Neural progenitor cell (in vitro differentiated cells): ENCODE results near the gene PJA2. TPM values are rescaled to one million over a fixed set of nuclear protein-coding genes. Genes with fewer than 3 reads are reported as not detected.

ENCODE experiments used
- DNase-seq: peaks from one replicate; pipeline ENCODE4 v3.0.0-alpha.2; 2016; ENCODE audit warnings: low spot score
- H2AFZ ChIP-seq: fragments of 200-600 bp; sonication (generic); replicated peaks from 2 replicates; pipeline ENCODE4 v1.6.1; 2016; ENCODE audit warnings: antibody characterized with exemption
- H3F3A ChIP-seq: fragments of 200-600 bp; sonication (generic); 2 replicates; pipeline ENCODE4 v1.6.1; 2016; ENCODE audit warnings: antibody characterized with exemption, low read depth
- H3K27ac ChIP-seq: fragments of 200-600 bp; sonication (generic); 2 replicates; pipeline ENCODE4 v1.5.1; 2016; ENCODE audit warnings: mild to moderate bottlenecking
- H3K27me3 ChIP-seq: fragments of 200-600 bp; sonication (generic); 2 replicates; pipeline ENCODE4 v1.6.1; 2016; ENCODE audit warnings: mild to moderate bottlenecking, moderate library complexity
- H3K36me3 ChIP-seq: fragments of 200-600 bp; sonication (generic); 2 replicates; pipeline ENCODE4 v1.5.1; 2016
- H3K4me1 ChIP-seq: fragments of 200-600 bp; sonication (generic); 2 replicates; pipeline ENCODE4 v1.6.1; 2016; ENCODE audit warnings: mixed run types
- H3K4me2 ChIP-seq: fragments of 200-600 bp; sonication (generic); 2 replicates; pipeline ENCODE4 v1.6.1; 2016
- H3K4me3 ChIP-seq: fragments of 200-600 bp; sonication (generic); 2 replicates; pipeline ENCODE4 v1.5.1; 2016
- H3K79me2 ChIP-seq: fragments of 200-600 bp; sonication (generic); 2 replicates; pipeline ENCODE4 v1.6.1; 2016; ENCODE audit warnings: low read depth
- H3K9ac ChIP-seq: fragments of 200-600 bp; sonication (generic); 2 replicates; pipeline ENCODE4 v1.6.1; 2016
- H3K9me3 ChIP-seq: fragments of 200-600 bp; sonication (generic); 2 replicates; pipeline ENCODE4 v1.5.1; 2016; ENCODE audit warnings: low read depth
- H4K20me1 ChIP-seq: fragments of 200-600 bp; sonication (generic); 2 replicates; pipeline ENCODE4 v1.6.1; 2016; ENCODE audit warnings: low read depth
- H3K27ac Mint-ChIP-seq: 3 replicates; pipeline ENCODE4 v1.8.0; 2021; ENCODE audit warnings: mixed read lengths
- H3K27me3 Mint-ChIP-seq: 2 replicates; pipeline ENCODE4 v1.8.0; 2022; ENCODE audit warnings: low read depth, mild to moderate bottlenecking, inconsistent platforms, moderate library complexity, mixed read lengths; ENCODE audit not compliant: insufficient read depth
- H3K36me3 Mint-ChIP-seq: 3 replicates; pipeline ENCODE4 v1.8.0; 2021; ENCODE audit warnings: mixed read lengths
- H3K4me1 Mint-ChIP-seq: 3 replicates; pipeline ENCODE4 v1.8.0; 2021; ENCODE audit warnings: mixed read lengths
- H3K4me3 Mint-ChIP-seq: 3 replicates; pipeline ENCODE4 v1.8.0; 2021; ENCODE audit warnings: mild to moderate bottlenecking, moderate library complexity, mixed read lengths
- H3K9me3 Mint-ChIP-seq: 3 replicates; pipeline ENCODE4 v1.8.0; 2020; ENCODE audit warnings: mixed read lengths
- CTCF ChIP-seq: fragments of 200-600 bp; sonication (generic); IDR thresholded peaks from 2 replicates; pipeline ENCODE4 v1.5.1; 2017; ENCODE audit warnings: antibody characterized with exemption, mild to moderate bottlenecking
- EZH2 ChIP-seq: fragments of 200-600 bp; sonication (generic); IDR thresholded peaks from 2 replicates; pipeline ENCODE4 v1.6.1; 2017; ENCODE audit warnings: antibody characterized with exemption, mild to moderate bottlenecking, moderate library complexity
- EZH2phosphoT487 ChIP-seq: fragments of 200-600 bp; sonication (generic); IDR thresholded peaks from 2 replicates; pipeline ENCODE4 v1.6.1; 2017; ENCODE audit warnings: antibody characterized with exemption
- total RNA-seq: library from RNA; depleted of rRNA; stranded (reverse); fragments of >200 nt; gene quantifications from 2 replicates; pipeline ENCODE4 v1.2.3, GENCODE V29; 2015; ENCODE audit warnings: low replicate concordance

PJA2 gene
- total RNA-seq, 1 donor from 2014 or later, result 128 TPM

- Mint-ChIP-seq H3K36me3 (peaks cover 26% of the 10 kb centered on the region), H3K27ac (no peak overlapping the region), H3K9me3 (peaks cover 2% of the 10 kb centered on the region), H3K27me3 (no peaks in the 10 kb centered on the region), H3K4me3 (no peak overlapping the region), H3K4me1 (no peaks in the 10 kb centered on the region)
- TF ChIP-seq EZH2phosphoT487 (no peak), CTCF (no peak), EZH2 (no peak)
- H3K9ac ChIP-seq, result no peak overlapping the region
- H3K4me1 ChIP-seq, result no peaks in the 10 kb centered on the region
- no peak for DNase-seq
- H3K9me3 ChIP-seq, result no peaks in the 10 kb centered on the region
- no peak overlapping the region for H3K4me2 ChIP-seq
- H3K27me3 ChIP-seq, result no peaks in the 10 kb centered on the region
- H3K79me2 ChIP-seq, result no peaks in the 10 kb centered on the region
- no peak overlapping the region for H2AFZ ChIP-seq
- H3F3A ChIP-seq, result peaks cover 4% of the 10 kb centered on the region
- H3K27ac ChIP-seq, result no peak overlapping the region
- peaks cover 6% of the 10 kb centered on the region for H4K20me1 ChIP-seq
- no peak overlapping the region for H3K4me3 ChIP-seq
- peaks cover 21% of the 10 kb centered on the region for H3K36me3 ChIP-seq
Measured at GRCh38 chr5:109347252-109347888, 62.4 kb downstream of the PJA2 start.

- Histone ChIP-seq H3K27me3 (no peaks in the 10 kb centered on the region), H3K4me3 (no peak overlapping the region), H3K79me2 (no peaks in the 10 kb centered on the region), H3K4me2 (no peak overlapping the region), H3K36me3 (peaks cover 15% of the 10 kb centered on the region), H3K9ac (no peak overlapping the region), H3K9me3 (no peaks in the 10 kb centered on the region), H3K27ac (no peak overlapping the region), H3K4me1 (no peaks in the 10 kb centered on the region), H2AFZ (no peak overlapping the region), H4K20me1 (no peaks in the 10 kb centered on the region), H3F3A (no peaks in the 10 kb centered on the region)
- H3K9me3 Mint-ChIP-seq, result peaks cover 2% of the 10 kb centered on the region
- H3K4me1 Mint-ChIP-seq, result no peaks in the 10 kb centered on the region
- H3K36me3 Mint-ChIP-seq, result peaks cover 26% of the 10 kb centered on the region
- TF ChIP-seq CTCF, result no peak
- H3K27ac Mint-ChIP-seq, result no peak overlapping the region
- no peak for DNase-seq
- H3K4me3 Mint-ChIP-seq, result no peak overlapping the region
- H3K27me3 Mint-ChIP-seq, result no peaks in the 10 kb centered on the region
Measured at GRCh38 chr5:109345699-109346098, 64.1 kb downstream of the PJA2 start.

- Histone ChIP-seq H3F3A (peaks cover 4% of the 10 kb centered on the region), H3K9ac (no peak overlapping the region), H3K36me3 (peaks cover 19% of the 10 kb centered on the region), H2AFZ (no peak overlapping the region), H3K27ac (no peak overlapping the region), H3K4me2 (no peak overlapping the region), H3K9me3 (no peaks in the 10 kb centered on the region), H3K27me3 (no peaks in the 10 kb centered on the region), H4K20me1 (no peaks in the 10 kb centered on the region), H3K79me2 (no peaks in the 10 kb centered on the region), H3K4me1 (peaks cover 8% of the 10 kb centered on the region), H3K4me3 (no peak overlapping the region)
- H3K27me3 Mint-ChIP-seq, result no peaks in the 10 kb centered on the region
- peaks cover 3% of the 10 kb centered on the region for H3K9me3 Mint-ChIP-seq
- DNase-seq, result no peak
- H3K4me1 Mint-ChIP-seq, result peaks cover 5% of the 10 kb centered on the region
- TF ChIP-seq EZH2phosphoT487 (no peak), CTCF (no peak), EZH2 (no peak)
- H3K4me3 Mint-ChIP-seq, result no peak overlapping the region
- peaks cover 21% of the 10 kb centered on the region for H3K36me3 Mint-ChIP-seq
- no peak overlapping the region for H3K27ac Mint-ChIP-seq
Measured at GRCh38 chr5:109340351-109340750, 69.4 kb downstream of the PJA2 start.
